DOHH2 (cell line): ENCODE data around the gene TLR6.

ENCODE experiments used
- EZH2phosphoT487 ChIP-seq: fragments of 200-600 bp; sonication (generic); IDR thresholded peaks from 2 replicates; pipeline ENCODE4 v1.6.1; 2017; ENCODE audit warnings: borderline replicate concordance, mild to moderate bottlenecking, antibody characterized with exemption, low read length, moderate library complexity, mixed read lengths
- TF ChIP-seq, protein P1 (sequence below): fragments of 200-600 bp; sonication (generic); IDR thresholded peaks from one replicate; pipeline ENCODE4 v1.5.1; 2014; ENCODE audit warnings: antibody characterized with exemption, mild to moderate bottlenecking, low read depth, low read length; ENCODE audit not compliant: poor library complexity, severe bottlenecking

DNA sequence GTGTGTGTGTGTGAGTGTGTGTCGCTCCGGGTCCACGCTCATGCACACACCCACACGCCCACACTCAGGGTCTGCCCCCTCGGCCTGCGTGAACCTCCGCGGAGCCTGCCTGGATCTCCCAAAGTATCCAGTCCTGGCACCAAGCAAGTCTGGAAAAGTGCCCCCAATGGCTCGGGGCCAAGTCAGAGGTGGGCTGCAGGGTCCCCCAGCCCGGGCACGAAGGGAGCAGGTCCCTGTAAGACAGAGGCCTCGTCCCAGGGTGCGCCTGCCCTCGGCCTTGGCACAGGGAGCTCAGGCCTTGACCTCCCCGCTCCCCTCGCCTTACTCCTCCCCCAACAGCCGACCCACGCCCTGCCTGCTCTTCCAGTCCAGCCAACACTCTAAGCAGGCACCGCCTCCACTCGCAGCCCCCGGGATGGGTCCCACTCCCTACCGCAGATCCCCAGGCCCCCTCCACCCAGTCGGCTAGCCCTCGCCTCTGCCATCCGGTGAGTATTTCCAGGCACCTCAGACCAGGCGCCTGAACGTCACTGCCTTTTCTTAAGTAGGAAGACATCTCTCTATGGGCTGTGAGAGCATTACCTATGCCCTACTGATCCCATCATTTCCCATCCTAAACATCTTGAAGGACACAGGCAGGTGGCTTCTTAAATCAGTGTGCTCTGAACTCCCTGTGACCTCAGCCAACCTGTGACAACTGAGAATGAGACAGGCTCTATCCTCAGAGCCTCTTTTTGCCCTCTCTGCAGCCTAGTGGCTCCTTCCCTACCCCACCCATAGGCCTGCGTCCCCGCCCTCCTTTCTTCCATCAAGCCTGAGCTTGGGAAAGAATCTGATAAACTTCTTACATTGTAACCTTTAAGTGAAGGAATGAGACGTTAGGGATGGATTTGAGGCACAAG, 11.7 kb upstream of the TLR6 start:
- TF ChIP-seq, protein P1, sequence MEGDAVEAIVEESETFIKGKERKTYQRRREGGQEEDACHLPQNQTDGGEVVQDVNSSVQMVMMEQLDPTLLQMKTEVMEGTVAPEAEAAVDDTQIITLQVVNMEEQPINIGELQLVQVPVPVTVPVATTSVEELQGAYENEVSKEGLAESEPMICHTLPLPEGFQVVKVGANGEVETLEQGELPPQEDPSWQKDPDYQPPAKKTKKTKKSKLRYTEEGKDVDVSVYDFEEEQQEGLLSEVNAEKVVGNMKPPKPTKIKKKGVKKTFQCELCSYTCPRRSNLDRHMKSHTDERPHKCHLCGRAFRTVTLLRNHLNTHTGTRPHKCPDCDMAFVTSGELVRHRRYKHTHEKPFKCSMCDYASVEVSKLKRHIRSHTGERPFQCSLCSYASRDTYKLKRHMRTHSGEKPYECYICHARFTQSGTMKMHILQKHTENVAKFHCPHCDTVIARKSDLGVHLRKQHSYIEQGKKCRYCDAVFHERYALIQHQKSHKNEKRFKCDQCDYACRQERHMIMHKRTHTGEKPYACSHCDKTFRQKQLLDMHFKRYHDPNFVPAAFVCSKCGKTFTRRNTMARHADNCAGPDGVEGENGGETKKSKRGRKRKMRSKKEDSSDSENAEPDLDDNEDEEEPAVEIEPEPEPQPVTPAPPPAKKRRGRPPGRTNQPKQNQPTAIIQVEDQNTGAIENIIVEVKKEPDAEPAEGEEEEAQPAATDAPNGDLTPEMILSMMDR: no peak
- no peak for TF ChIP-seq EZH2phosphoT487
